ENCODE data around the gene HSP90AB1.

HSP90AB1 gene

DNA sequence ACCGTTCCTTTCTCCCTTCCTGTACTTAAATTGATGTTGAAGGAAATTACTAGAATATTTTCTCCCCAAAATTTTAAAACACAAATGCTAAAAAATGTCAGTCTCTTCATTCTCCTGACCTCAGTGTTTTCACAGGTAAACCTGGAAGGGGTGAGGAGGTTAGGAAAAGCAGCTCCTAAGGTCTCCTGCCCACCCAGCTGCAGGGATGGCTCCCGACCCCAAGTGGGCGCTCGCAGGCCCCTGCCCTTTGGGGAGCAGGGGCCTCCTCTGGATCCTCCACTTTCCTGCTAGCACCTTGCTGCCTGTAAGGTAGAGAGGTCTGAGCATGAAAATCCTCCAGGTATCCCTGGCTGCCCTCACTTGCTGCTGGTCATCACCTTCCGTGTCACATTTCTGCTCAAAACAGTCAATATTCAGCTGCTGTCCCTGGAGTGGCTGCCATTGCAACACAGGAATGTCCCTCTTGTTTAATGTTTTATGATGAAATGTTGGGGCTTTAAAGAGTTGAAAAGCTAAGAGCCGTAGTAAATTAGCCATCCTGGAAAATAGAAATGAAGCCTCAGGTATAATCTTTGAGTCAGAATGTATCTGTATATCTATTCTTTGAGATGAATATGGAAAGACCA, 10.9 kb upstream of the HSP90AB1 start:
- no peak for DNase-seq (ENCODE audit: low read depth)

DNA sequence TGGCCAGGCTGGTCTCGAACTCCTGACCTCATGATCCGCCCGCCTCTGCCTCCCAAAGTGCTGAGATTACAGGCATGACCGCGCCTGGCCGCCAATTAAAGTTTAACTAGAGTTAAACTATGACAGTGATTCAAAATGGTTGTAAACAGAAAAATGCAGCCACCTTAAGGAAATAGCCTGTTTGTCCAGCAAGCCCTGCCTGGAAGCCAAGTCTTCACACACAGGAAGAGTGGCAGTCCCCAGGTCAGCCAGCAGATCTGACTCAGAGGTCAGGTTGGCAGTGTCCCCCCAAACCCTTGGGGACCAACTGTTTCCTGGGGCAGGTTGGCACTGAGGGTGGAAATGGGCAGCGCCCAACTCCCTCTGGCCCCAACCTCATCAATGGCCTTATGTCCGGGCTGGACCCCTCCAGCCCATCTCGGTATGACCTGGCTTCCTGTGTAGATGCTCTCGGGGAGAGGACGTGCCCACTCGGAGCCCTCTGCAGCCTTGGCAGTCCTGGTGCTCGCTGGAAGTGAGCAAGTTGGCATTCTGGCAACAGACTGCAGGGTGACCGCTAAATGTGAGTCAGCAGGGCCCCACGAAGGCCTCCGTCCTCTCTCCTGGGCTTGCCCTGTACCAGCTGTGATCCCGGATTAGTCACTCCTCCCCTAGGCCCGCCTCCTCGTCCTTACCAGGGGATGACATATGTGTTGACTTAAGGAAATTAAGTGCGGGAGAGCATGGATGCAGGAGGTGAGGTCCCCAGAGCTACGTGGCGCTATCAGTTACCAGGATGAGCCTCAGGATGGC, 9.7 kb upstream of the HSP90AB1 start:
- peak; percentile 39 for DNase-seq (ENCODE audit: low read depth)

DNA sequence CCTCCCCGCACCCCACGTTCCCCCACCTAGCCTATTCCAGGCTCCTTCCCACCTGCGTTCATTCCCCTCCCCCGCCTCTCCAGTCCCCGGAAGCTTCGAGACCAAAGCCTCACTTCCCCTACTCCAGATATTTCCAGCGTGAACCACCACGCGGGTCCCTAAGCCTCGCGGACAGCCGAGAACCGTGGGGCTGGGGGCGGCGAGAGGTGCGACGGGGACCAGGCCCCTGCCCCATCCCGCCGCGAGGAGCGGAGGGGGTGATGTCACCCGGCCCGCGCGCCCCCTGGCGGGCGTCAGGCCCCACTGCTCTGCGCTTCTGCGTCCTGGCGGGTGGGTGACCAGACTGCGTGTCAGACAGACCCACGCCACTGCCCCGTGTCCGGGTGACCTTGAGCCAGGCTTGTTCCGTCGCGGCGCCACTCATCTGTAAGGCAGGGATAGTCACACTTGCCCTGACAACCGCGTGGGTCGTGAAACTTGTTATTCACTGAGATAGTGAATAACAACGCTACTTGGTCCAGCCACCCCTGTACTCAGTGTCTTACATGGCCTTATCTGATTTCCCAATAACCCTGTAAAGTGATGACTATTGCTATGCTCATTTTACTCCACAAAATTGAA, 9.0 kb upstream of the HSP90AB1 start:
- DNase-seq (ENCODE audit: low read depth) = peak; percentile 72

DNA sequence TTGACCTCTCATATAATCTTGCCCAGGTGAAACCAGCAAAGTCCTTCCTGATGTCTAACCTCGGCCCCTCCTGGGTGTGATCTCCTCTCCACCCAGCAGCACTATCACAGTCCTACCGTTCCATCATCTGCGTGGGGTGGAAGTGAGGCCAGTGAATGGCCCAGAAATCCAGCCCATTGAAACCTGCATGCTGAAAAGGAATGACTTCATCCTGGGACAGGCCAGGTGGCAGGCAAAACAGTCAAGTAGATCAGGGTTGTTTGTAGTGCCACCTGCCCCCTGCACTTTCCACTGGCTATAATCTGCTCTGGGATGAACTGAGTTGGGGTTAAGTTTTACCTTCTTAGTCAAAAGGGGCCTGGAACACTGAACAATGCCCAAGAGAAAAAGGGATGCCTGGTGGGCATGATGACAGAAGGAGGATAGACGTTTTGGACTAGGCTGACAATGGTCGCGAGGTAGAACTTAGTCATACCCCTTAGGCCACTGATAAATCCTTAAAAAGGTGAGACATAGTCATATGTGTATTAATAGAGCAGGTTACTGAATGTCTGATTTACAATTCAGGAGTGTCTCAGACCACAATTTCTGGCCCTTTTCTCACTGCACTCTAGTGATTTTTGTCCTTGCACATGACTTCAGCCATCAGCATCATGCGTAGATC, 8.1 kb upstream of the HSP90AB1 start:
- no peak for DNase-seq (ENCODE audit: low read depth)

- no peak for DNase-seq (ENCODE audit: low read depth)
Measured at GRCh38 chr6:44243345-44243744, 3.6 kb upstream of the HSP90AB1 start.

DNA sequence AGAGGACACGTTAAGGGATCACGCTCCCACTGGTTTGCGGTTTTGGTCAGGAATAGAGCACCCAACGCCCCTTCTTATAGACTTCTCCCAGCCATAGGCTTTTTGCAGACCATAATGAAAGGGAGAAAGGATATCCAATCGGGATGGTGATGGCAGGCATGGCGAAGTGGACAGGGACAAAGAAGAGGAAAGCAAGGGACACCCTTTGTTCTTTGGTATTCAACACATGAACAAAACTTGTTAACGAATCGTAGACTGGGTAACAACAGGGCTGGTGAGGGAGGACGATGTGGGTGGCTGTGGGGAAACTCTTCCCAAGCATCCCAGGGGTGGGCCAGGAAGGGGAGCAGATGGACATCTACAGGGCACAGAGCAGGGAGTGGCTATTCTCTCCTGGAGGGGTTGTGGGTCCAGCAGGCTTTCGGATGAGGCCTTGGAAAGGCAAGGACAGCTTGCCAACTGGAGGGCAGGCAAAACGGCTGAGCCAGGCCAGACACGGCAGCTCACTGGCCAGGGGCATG, 1.4 kb upstream of the HSP90AB1 start:
- DNase-seq (ENCODE audit: low read depth) = no peak

DNA sequence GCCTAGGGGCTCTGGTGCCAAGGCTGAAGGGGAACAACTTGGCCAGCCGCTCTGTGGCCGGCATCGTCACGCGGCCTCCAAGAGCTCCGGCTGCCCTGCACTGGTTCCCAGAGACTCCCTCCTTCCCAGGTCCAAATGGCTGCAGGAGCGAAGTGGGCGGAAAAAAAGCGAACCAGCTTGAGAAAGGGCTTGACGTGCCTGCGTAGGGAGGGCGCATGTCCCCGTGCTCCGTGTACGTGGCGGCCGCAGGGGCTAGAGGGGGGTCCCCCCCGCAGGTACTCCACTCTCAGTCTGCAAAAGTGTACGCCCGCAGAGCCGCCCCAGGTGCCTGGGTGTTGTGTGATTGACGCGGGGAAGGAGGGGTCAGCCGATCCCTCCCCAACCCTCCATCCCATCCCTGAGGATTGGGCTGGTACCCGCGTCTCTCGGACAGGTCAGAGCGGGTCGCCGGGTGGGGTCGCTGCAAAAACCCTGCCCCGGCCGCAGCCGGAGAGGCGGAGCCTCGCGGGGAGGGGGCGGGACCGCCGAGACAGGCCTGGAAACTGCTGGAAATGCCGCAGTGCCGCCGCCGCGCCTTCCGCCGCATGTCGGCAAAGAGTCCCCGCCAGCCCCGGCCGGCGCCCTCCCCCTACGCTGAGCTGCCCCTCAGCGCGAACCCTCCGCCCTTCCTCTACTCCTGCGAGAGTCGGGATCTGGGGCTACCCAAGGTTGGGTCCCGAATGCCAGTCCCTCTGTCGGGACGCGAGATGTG, 814 bp upstream of the HSP90AB1 start:
- DNase-seq (ENCODE audit: low read depth) = peak; percentile 74

GRCh38 chr6:44247338-44248302, 719 bp downstream of the HSP90AB1 start:
- peak; percentile 83 for DNase-seq (ENCODE audit: low read depth)

DNA sequence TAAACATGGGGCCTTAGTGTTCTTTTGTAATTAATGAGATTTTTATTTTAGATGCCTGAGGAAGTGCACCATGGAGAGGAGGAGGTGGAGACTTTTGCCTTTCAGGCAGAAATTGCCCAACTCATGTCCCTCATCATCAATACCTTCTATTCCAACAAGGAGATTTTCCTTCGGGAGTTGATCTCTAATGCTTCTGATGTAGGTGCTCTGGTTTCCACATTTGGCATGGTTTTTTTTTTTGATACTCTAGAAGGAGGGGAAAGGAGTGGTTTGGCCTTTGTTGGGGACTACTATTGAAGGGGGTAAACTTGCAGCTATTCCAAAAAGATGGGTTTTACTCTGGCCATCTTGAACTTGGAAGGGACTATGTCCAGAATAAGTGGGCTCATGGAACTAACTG, 1.7 kb downstream of the HSP90AB1 start:
- no peak for DNase-seq (ENCODE audit: low read depth)

DNA sequence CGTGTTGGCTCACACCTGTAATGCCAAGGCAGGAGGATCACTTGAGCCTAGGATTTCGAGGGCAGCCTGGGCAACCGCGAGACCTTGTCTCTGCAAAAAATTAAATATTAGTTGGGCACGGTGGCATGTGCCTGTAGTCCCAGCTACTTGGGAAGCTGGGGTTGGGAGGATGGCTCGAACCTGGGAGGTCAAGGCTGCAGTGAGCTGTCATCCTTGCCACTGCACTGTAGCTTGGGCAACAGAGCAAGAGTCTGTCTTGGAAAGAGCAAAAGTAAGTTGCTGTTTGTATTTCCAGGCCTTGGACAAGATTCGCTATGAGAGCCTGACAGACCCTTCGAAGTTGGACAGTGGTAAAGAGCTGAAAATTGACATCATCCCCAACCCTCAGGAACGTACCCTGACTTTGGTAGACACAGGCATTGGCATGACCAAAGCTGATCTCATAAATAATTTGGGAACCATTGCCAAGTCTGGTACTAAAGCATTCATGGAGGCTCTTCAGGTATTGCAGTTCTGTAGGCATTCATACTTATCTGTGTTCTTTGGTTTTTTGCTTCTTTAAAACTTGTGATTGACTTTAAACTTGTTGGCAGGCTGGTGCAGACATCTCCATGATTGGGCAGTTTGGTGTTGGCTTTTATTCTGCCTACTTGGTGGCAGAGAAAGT, 2.3 kb downstream of the HSP90AB1 start:
- no peak for DNase-seq (ENCODE audit: low read depth)

- no peak for DNase-seq (ENCODE audit: low read depth)
Measured at GRCh38 chr6:44250067-44250717, 3.3 kb downstream of the HSP90AB1 start.

DNA sequence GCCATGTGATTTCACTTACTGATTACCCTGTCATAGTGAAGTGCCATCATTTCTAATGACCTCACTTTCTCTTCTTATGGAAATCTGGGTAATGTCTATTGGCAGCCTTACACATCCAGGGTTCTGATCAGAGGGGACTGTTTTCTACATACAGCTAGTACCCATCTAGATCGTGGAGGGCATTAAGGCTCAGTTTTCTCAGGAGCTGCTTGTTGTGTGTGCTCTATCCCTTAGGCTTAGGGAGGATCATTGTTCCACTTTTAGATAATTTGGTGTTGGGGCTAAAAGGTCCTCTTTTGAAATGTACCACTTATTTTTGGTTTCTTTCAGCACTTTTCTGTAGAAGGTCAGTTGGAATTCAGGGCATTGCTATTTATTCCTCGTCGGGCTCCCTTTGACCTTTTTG, 3.8 kb downstream of the HSP90AB1 start:
- no peak for DNase-seq (ENCODE audit: low read depth)

DNA sequence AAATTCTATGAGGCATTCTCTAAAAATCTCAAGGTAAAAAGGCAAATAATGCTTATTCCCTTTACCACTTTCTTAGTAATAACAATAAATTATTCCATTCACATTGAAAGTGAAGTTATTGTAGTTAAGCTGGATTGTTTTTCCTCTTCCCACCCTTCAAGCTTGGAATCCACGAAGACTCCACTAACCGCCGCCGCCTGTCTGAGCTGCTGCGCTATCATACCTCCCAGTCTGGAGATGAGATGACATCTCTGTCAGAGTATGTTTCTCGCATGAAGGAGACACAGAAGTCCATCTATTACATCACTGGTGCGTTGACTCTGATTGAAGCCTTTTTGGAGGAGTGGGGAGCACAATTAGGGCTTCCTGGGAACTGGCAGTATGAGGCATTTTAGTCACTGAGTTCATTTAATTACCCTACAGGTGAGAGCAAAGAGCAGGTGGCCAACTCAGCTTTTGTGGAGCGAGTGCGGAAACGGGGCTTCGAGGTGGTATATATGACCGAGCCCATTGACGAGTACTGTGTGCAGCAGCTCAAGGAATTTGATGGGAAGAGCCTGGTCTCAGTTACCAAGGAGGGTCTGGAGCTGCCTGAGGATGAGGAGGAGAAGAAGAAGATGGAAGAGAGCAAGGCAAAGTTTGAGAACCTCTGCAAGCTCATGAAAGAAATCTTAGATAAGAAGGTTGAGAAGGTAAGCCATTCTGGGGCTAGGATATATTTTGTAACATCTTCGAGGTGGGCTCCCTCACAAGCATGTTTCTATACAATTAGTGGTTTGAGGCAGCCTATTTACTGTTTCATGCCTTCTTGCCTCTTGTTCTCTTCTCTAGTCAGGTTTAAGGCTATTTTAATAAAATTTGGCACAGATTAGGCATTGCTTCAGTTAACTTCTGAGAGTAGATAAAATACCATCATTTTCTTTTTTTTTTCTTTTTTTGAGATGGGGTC, 4.9 kb downstream of the HSP90AB1 start:
- no peak for DNase-seq (ENCODE audit: low read depth)

- no peak for DNase-seq (ENCODE audit: low read depth)
Measured at GRCh38 chr6:44253307-44254101, 6.6 kb downstream of the HSP90AB1 start.

DNA sequence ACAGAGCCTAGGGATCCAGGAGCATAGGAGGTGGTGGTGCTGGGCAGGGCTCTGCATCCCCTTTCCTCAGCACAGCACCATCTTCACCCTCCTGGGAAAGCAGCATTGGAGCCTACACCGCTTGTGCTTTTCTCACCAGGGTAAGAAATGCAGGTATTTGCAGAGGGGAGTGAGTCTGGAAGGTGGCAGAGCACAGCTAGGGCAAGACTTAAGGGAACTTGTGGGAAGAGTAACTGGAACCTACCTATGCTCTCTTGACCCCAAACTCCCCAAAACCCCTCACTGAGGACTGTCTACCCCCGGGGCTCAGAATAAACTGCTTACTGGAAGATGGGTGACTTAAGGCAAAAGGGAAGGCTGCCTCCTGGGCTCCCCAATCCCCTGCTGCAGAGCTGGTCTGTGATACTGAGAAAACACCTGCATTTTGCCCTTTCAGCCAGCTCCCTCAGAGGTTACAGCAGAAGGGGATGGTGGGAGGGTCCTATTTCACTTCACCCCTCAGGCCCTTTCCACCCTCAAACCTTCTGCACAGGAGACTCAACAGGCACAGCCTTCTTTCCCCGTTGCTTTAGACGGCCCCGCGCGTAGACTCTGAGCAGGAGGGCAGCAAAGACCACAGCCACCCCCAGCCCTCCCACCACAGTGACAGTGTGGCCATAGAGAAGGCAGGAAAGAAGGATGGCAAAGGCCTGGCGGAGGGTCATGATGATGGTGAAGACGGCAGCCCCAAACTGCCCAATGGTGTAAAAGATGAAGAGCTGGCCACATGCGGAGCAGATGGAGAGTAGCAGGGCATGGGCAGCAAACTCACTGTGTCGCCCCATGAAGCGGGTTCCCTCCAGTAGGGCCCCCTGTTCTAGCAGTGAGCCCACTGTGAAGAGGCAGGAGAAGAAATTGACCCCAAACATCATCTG, 7.5 kb downstream of the HSP90AB1 start:
- no peak for DNase-seq (ENCODE audit: low read depth)

DNA sequence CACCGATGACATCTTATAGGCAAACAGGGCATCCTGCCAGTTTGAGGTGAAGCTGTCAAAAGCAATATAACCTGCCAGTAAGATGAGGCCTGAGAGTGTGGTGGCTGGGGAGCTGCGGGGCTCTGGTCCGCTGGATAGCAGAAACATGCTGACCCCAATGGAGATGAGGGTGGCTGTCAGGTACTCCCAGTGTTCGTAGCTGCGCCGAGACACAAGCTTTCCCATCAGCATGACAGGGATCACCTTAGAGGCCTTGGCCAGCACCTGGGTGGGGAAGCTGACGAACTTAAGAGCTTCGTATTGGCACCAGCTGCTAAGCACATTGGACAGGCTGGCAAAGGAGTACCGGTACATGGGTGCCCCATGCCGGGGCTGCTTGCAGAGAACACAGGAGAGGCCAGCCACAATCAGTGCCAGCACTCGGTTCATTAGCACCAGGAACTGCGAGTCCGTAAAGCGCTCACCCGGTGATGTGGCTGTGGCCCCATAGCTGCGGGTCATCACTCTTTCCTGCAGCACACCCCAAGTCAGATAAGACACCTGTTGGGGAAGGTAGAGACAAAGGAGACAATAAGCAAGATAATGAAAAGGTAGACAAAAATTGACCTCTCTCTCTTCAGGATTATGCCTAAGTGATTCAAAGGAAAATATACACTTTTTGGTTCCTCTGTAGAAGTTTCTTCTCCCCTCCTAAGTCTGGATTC, 8.4 kb downstream of the HSP90AB1 start:
- no peak for DNase-seq (ENCODE audit: low read depth)

Data from activated T-helper 1 cell treated with Interleukin-2 at 50 U/mL for 16 hours (primary cell).